Measurements from ENCODE around the gene REXO1. TPM values are rescaled to one million over a fixed set of nuclear protein-coding genes. Genes with fewer than 3 reads are reported as not detected.

The REXO1 gene
- total RNA-seq, 2 donors from 2014 or later = 98.7 to 107 TPM

Other genes starting within 250 kb of the REXO1 start
- 100 to 1,000 TPM; 125 to 128 TPM for gene UQCR11, start 243.0 kb downstream of the REXO1 start, total RNA-seq
- gene TCF3, start 195.9 kb downstream of the REXO1 start, total RNA-seq = 10 to 100 TPM; 46.9 to 47.4 TPM
- not detected for gene ONECUT3, start 95.0 kb downstream of the REXO1 start, total RNA-seq
- 1 to 10 TPM; 4.6 to 6.0 TPM for gene ATP8B3, start 36.2 kb downstream of the REXO1 start, total RNA-seq
- 10 to 100 TPM; 37.9 to 46.5 TPM for gene KLF16, start 15.1 kb upstream of the REXO1 start, total RNA-seq
- 100 to 1,000 TPM; 121 to 125 TPM for gene ABHD17A, start 37.0 kb upstream of the REXO1 start, total RNA-seq
- gene ADAT3, start 56.9 kb upstream of the REXO1 start, total RNA-seq = 1 to 10 TPM; 6.4 to 8.5 TPM
- 10 to 100 TPM; 19.2 to 20.7 TPM for gene SCAMP4, start 56.9 kb upstream of the REXO1 start, total RNA-seq
- gene CSNK1G2, start 92.7 kb upstream of the REXO1 start, total RNA-seq = 100 to 1,000 TPM; 110 to 117 TPM
- gene BTBD2, start 167.2 kb upstream of the REXO1 start, total RNA-seq = 10 to 100 TPM; 53.4 to 64.6 TPM
- 100 to 1,000 TPM; 256 to 288 TPM for gene MKNK2, start 202.8 kb upstream of the REXO1 start, total RNA-seq
- 100 to 1,000 TPM; 108 to 162 TPM for gene MOB3A, start 247.8 kb upstream of the REXO1 start, total RNA-seq
- 10 to 100 TPM; 12.3 to 19.8 TPM for gene IZUMO4, start 248.4 kb upstream of the REXO1 start, total RNA-seq